Endodermal cell (in vitro differentiated cells): ENCODE data around the gene LRMDA. TPM values are rescaled to one million over a fixed set of nuclear protein-coding genes. Genes with fewer than 3 reads are reported as not detected.

ENCODE experiments used
- DNase-seq: peaks from one replicate; pipeline ENCODE4 v3.0.0-alpha.2; 2017
- H3K27ac ChIP-seq: 2 replicates; pipeline ENCODE4 v1.5.1; 2013; ENCODE audit warnings: mild to moderate bottlenecking, low read depth, low read length, moderate library complexity
- H3K27me3 ChIP-seq: 2 replicates; pipeline ENCODE4 v1.6.1; 2013; ENCODE audit warnings: mild to moderate bottlenecking, low read length, moderate library complexity; ENCODE audit not compliant: insufficient read depth, control insufficient read depth, poor library complexity, severe bottlenecking
- H3K36me3 ChIP-seq: 2 replicates; pipeline ENCODE4 v1.7.0; 2013; ENCODE audit warnings: mild to moderate bottlenecking, low read length, moderate library complexity; ENCODE audit not compliant: control insufficient read depth, insufficient read depth
- H3K4me1 ChIP-seq: one replicate; pipeline ENCODE4 v1.7.0; 2013; ENCODE audit warnings: low read length; ENCODE audit not compliant: control insufficient read depth, insufficient read depth
- H3K4me3 ChIP-seq: 2 replicates; pipeline ENCODE4 v1.5.1; 2013; ENCODE audit warnings: mild to moderate bottlenecking, low read length, moderate library complexity
- H3K9ac ChIP-seq: 2 replicates; pipeline ENCODE4 v1.6.1; 2013; ENCODE audit warnings: mild to moderate bottlenecking, low read length, moderate library complexity; ENCODE audit not compliant: poor library complexity, severe bottlenecking; ENCODE audit errors: extremely low read depth
- H3K9me3 ChIP-seq: 2 replicates; pipeline ENCODE4 v1.6.1; 2013; ENCODE audit warnings: mild to moderate bottlenecking, low read length, moderate library complexity; ENCODE audit not compliant: control insufficient read depth
- H3K27ac Mint-ChIP-seq: 2 replicates; pipeline ENCODE4 v1.8.0; 2020; ENCODE audit warnings: mixed read lengths
- H3K27me3 Mint-ChIP-seq: 2 replicates; pipeline ENCODE4 v1.8.0; 2021; ENCODE audit warnings: mild to moderate bottlenecking, mixed read lengths; ENCODE audit not compliant: insufficient read depth
- H3K36me3 Mint-ChIP-seq: 2 replicates; pipeline ENCODE4 v1.8.0; 2020; ENCODE audit warnings: low read depth, mixed read lengths
- H3K4me1 Mint-ChIP-seq: 2 replicates; pipeline ENCODE4 v1.8.0; 2020; ENCODE audit warnings: mixed read lengths
- H3K4me3 Mint-ChIP-seq: 2 replicates; pipeline ENCODE4 v1.8.0; 2020; ENCODE audit warnings: mild to moderate bottlenecking, moderate library complexity, mixed read lengths
- H3K9me3 Mint-ChIP-seq: 2 replicates; pipeline ENCODE4 v1.8.0; 2020; ENCODE audit warnings: mild to moderate bottlenecking, mixed read lengths
- CTCF ChIP-seq: fragments of 200-600 bp; sonication (generic); conservative IDR thresholded peaks from 2 replicates; pipeline ENCODE4 v1.5.0; 2021; ENCODE audit warnings: antibody characterized with exemption, mild to moderate bottlenecking
- WGBS, 2 experiments: methylation state at CpG; one replicate each; pipeline versions ENCODE4 v1.1.5 to v1.1.7; 2013; ENCODE audit warnings: missing lambda C conversion rate in 2 of 2, mixed read lengths in 1 of 2; ENCODE audit not compliant: insufficient coverage in 1 of 2, insufficient read length in 1 of 2; 5-methylcytosine and 5-hydroxymethylcytosine counted together
- total RNA-seq, 2 donors: library from RNA; stranded (reverse); fragmentation: NEBNext Ultra II Directional in 1 of 2; extraction: Animal tissue kit (Norgen Biotek cat#: 25700) in 1 of 2; gene quantifications; 2 replicates in 1 of 2; 3 replicates in 1 of 2; pipeline ENCODE4 v1.2.1, GENCODE V29; 2021

Gene LRMDA
- total RNA-seq, 2 donors from 2014 or later, result 1.7 to 5.1 TPM

DNA sequence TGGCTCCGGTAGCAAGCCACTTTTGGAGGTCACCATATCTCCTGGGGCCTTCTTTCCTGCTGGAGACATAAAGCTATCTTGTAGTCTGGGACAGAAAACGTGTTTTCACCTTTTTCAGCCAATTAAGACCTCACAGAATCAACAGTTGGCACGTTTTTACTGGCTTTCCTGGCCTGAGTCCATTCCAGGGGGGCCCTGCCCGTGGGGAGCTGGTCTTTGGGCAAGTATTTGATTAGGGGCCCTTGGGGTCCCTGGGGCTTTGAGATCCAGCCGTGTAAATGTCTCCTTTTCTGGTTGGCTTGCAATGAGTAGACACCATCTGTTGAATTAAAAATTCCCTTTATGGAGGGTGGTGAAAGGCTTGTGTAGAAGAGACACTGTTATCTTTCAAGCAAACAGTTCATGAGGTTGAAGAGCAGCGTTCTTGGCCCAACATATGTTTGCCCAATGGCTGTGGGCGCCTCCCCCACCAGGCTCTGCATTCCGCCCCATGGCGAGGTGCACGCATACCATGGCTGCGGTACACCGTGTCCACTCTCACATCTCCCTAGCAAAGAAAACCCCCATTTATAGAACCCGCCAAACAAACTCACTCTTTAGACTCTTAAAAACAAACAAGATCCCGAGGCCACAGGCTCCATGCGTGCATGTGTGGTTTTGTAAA, 593.2 kb downstream of the LRMDA start:
- Histone ChIP-seq H3K36me3 (no peaks in the 10 kb centered on the region), H3K27me3 (no peaks in the 10 kb centered on the region), H3K4me3 (no peak overlapping the region), H3K9ac (no peak overlapping the region), H3K4me1 (no peaks in the 10 kb centered on the region), H3K9me3 (no peaks in the 10 kb centered on the region), H3K27ac (no peak overlapping the region)
- Mint-ChIP-seq H3K27ac (no peak overlapping the region), H3K4me1 (no peaks in the 10 kb centered on the region), H3K27me3 (no peaks in the 10 kb centered on the region), H3K9me3 (no peaks in the 10 kb centered on the region), H3K4me3 (no peak overlapping the region), H3K36me3 (no peaks in the 10 kb centered on the region)
- WGBS, 2 experiments, result 89 to 94% methylated on average over 8 to 15 of the region's 15 CpGs
- TF ChIP-seq CTCF, result no peak
- DNase-seq, result no peak

DNA sequence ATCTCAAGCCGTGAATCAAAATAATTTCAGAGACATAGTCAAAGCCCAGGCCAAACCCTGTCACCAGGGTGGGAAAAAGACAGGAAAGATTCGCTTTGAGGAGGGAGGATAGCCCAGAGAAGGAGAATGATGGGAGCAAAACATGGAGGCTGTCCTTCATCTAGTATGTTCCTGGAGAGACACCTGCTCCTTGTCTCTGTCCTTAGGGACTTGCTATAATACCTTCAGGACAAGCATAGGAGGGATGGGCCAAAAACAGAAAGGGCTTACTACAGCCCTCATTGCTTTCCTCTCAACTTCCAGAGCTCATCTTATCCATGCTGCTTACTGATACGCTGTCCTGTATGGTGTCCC, 593.7 kb downstream of the LRMDA start:
- Mint-ChIP-seq H3K4me1 (no peaks in the 10 kb centered on the region), H3K4me3 (no peak overlapping the region), H3K36me3 (no peaks in the 10 kb centered on the region), H3K9me3 (no peaks in the 10 kb centered on the region), H3K27ac (no peak overlapping the region), H3K27me3 (no peaks in the 10 kb centered on the region)
- H3K4me3 ChIP-seq, result no peak overlapping the region
- no peak overlapping the region for H3K9ac ChIP-seq
- no peaks in the 10 kb centered on the region for H3K9me3 ChIP-seq
- TF ChIP-seq CTCF, result no peak
- H3K27me3 ChIP-seq, result no peaks in the 10 kb centered on the region
- H3K27ac ChIP-seq, result no peak overlapping the region
- WGBS, 2 experiments, result 93 to 97% methylated on average over 3 of the region's 3 CpGs
- H3K36me3 ChIP-seq, result no peaks in the 10 kb centered on the region
- DNase-seq, result no peak
- no peaks in the 10 kb centered on the region for H3K4me1 ChIP-seq

DNA sequence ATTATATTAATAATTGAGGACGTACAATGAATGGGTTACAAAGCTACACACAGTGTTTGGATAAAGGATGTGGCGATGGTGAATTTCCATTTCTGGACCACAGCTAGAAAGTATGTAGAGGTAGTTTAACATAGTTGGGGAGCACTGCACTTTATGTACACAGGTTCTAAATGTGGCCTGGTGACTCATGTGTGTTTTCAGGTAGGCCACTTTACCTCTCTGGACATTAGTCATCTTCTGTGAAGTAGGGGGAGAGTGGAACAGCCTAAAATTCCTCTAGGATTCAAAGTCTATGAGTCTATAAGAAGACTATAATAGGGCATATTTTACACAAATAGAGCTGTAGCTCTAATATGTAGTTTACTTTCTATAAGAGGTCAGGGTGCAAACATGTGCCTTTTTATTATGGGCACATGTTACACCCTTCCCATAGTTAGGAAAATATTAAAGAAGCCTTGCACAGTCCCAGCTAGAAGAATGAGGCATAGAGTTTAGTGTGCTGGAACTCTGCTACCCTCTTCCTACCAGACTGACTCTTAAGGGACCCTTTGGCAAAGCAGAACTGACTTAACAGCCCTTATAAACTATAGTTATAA, 594.9 kb downstream of the LRMDA start:
- H3K36me3 ChIP-seq, result no peaks in the 10 kb centered on the region
- H3K27ac ChIP-seq, result no peak overlapping the region
- no peaks in the 10 kb centered on the region for H3K9me3 Mint-ChIP-seq
- DNase-seq, result no peak
- no peak for TF ChIP-seq CTCF
- H3K4me1 Mint-ChIP-seq, result no peaks in the 10 kb centered on the region
- no peaks in the 10 kb centered on the region for H3K9me3 ChIP-seq
- no peak overlapping the region for H3K9ac ChIP-seq
- H3K4me3 Mint-ChIP-seq, result no peak overlapping the region
- no peaks in the 10 kb centered on the region for H3K36me3 Mint-ChIP-seq
- 79 to 82% methylated on average over 2 of the region's 2 CpGs for WGBS, 2 experiments
- no peaks in the 10 kb centered on the region for H3K27me3 ChIP-seq
- no peak overlapping the region for H3K4me3 ChIP-seq
- no peaks in the 10 kb centered on the region for H3K27me3 Mint-ChIP-seq
- H3K4me1 ChIP-seq, result no peaks in the 10 kb centered on the region
- H3K27ac Mint-ChIP-seq, result no peak overlapping the region
